PC-9 (cell line): ENCODE results near the gene ZSCAN30.

Experiments
- CTCF ChIP-seq: fragments of 200-600 bp; sonication (generic); conservative IDR thresholded peaks from 2 replicates; pipeline ENCODE4 v1.6.1; 2017; ENCODE audit warnings: mixed run types, antibody characterized with exemption, mild to moderate bottlenecking, moderate library complexity
- EZH2 ChIP-seq: fragments of 200-600 bp; sonication (generic); IDR thresholded peaks from 2 replicates; pipeline ENCODE4 v1.8.0; 2017; ENCODE audit warnings: antibody characterized with exemption, low read depth

- TF ChIP-seq CTCF (no peak), EZH2 (no peak)
Observed at GRCh38 chr18:35306588-35307250, 16.7 kb upstream of the ZSCAN30 start.
